Liver (tissue), 9 donors: ENCODE data around the gene CDC25A. TPM values are rescaled to one million over a fixed set of nuclear protein-coding genes. Genes with fewer than 3 reads are reported as not detected.

Source experiments
- DNase-seq: peaks from one replicate; pipeline ENCODE4 v3.0.0-alpha.2; 2017; ENCODE audit warnings: low spot score
- H3K27ac ChIP-seq, 2 donors: one replicate each; pipeline ENCODE4 v1.7.0; 2013; ENCODE audit warnings: inconsistent platforms in 2 of 2, low read length in 2 of 2, control low read depth in 1 of 2, low read depth in 1 of 2, mild to moderate bottlenecking in 1 of 2
- H3K27me3 ChIP-seq, 4 donors: one replicate each; pipeline versions ENCODE4 v1.6.1 to v1.7.0; 2013; ENCODE audit warnings: low read length in 3 of 4, inconsistent platforms in 1 of 4, mild to moderate bottlenecking in 1 of 4, moderate library complexity in 1 of 4; ENCODE audit not compliant: control insufficient read depth in 4 of 4, insufficient read depth in 4 of 4
- H3K36me3 ChIP-seq, 4 donors: one replicate each; pipeline versions ENCODE4 v1.6.1 to v1.7.0; 2013; ENCODE audit warnings: low read length in 3 of 4, mild to moderate bottlenecking in 3 of 4, low read depth in 1 of 4, moderate library complexity in 1 of 4; ENCODE audit not compliant: control insufficient read depth in 4 of 4, insufficient read depth in 3 of 4
- H3K4me1 ChIP-seq, 4 donors: one replicate each; pipeline versions ENCODE4 v1.6.1 to v1.7.0; 2013; ENCODE audit warnings: low read length in 3 of 4, mild to moderate bottlenecking in 3 of 4, moderate library complexity in 1 of 4; ENCODE audit not compliant: control insufficient read depth in 4 of 4, insufficient read depth in 4 of 4
- H3K4me3 ChIP-seq, 3 donors: one replicate each; pipeline versions ENCODE4 v1.6.1 to v1.7.0; 2013; ENCODE audit warnings: low read length in 3 of 3, control low read depth in 1 of 3, low read depth in 1 of 3, mild to moderate bottlenecking in 1 of 3
- H3K9ac ChIP-seq, 2 donors: one replicate each; pipeline ENCODE4 v1.7.0; 2013; ENCODE audit warnings: low read length in 2 of 2, mild to moderate bottlenecking in 2 of 2, moderate library complexity in 2 of 2, control low read depth in 1 of 2, low read depth in 1 of 2
- H3K9me3 ChIP-seq, 4 donors: one replicate each; pipeline versions ENCODE4 v1.6.1 to v1.7.0; 2013; ENCODE audit warnings: low read length in 3 of 4; ENCODE audit not compliant: control insufficient read depth in 4 of 4
- CTCF ChIP-seq: fragments of 150-350 bp; IDR thresholded peaks from 2 replicates; pipeline ENCODE4 v1.5.1; 2017; ENCODE audit warnings: improper control_type of control experiment, low read depth, low read length; ENCODE audit not compliant: missing input control
- EGR1 ChIP-seq, 2 donors: IDR thresholded peaks; 2 replicates each; pipeline ENCODE4 v1.6.1; 2016 to 2018; ENCODE audit warnings: antibody characterized with exemption in 2 of 2, low read depth in 2 of 2
- FOXA1 ChIP-seq: IDR thresholded peaks from 2 replicates; pipeline ENCODE4 v1.6.1; 2016; ENCODE audit warnings: antibody characterized with exemption
- FOXA2 ChIP-seq: IDR thresholded peaks from 2 replicates; pipeline ENCODE4 v1.6.1; 2016; ENCODE audit warnings: antibody characterized with exemption
- GABPA ChIP-seq, 2 donors: IDR thresholded peaks in 1 of 2; conservative IDR thresholded peaks in 1 of 2; 2 replicates each; pipeline ENCODE4 v1.6.1; 2016; ENCODE audit warnings: antibody characterized with exemption in 2 of 2, mild to moderate bottlenecking in 1 of 2, moderate library complexity in 1 of 2
- HNF4A ChIP-seq, 2 donors: conservative IDR thresholded peaks; 2 replicates each; pipeline ENCODE4 v1.6.1; 2016; ENCODE audit warnings: antibody characterized with exemption in 2 of 2, mild to moderate bottlenecking in 2 of 2
- HNF4G ChIP-seq: IDR thresholded peaks from 2 replicates; pipeline ENCODE4 v1.6.1; 2016; ENCODE audit warnings: antibody characterized with exemption
- JUND ChIP-seq, 2 donors: IDR thresholded peaks; 2 replicates each; pipeline ENCODE4 v1.6.1; 2016; ENCODE audit warnings: antibody characterized with exemption in 2 of 2
- MAX ChIP-seq: IDR thresholded peaks from 2 replicates; pipeline ENCODE4 v1.6.1; 2016; ENCODE audit warnings: antibody characterized with exemption
- NR2F2 ChIP-seq: IDR thresholded peaks from 2 replicates; pipeline ENCODE4 v1.6.1; 2016; ENCODE audit warnings: antibody characterized with exemption
- RAD21 ChIP-seq, 2 donors: IDR thresholded peaks; 2 replicates each; pipeline ENCODE4 v1.6.1; 2016; ENCODE audit warnings: antibody characterized with exemption in 2 of 2, mild to moderate bottlenecking in 2 of 2
- RXRA ChIP-seq, 2 donors: IDR thresholded peaks; 2 replicates each; pipeline ENCODE4 v1.6.1; 2017 to 2018; ENCODE audit warnings: antibody characterized with exemption in 2 of 2, mild to moderate bottlenecking in 1 of 2
- SP1 ChIP-seq: IDR thresholded peaks from 2 replicates; pipeline ENCODE4 v1.6.1; 2018; ENCODE audit warnings: antibody characterized with exemption, mild to moderate bottlenecking
- TAF1 ChIP-seq: conservative IDR thresholded peaks from 2 replicates; pipeline ENCODE4 v1.6.1; 2016; ENCODE audit warnings: antibody characterized with exemption, mild to moderate bottlenecking
- YY1 ChIP-seq: IDR thresholded peaks from 2 replicates; pipeline ENCODE4 v1.6.1; 2016; ENCODE audit warnings: antibody characterized with exemption, mild to moderate bottlenecking
- WGBS: extraction: QIAGEN DNeasy Blood & Tissue Kit; methylation state at CpG from one replicate; pipeline ENCODE4 v1.1.7; 2013; 5-methylcytosine and 5-hydroxymethylcytosine counted together
- polyA plus RNA-seq, 2 donors: library from polyadenylated mRNA; stranded (reverse) in 1 of 2; unstranded in 1 of 2; fragments of 200-250 nt in 1 of 2; fragments of >200 nt in 1 of 2; fragmentation: Nextera tagmentation in 1 of 2; extraction: Ambion mirVana in 1 of 2; gene quantifications; one replicate each; pipeline versions ENCODE4 v1.2.1 to v1.2.3, GENCODE V29; 2013 to 2015
- total RNA-seq, 2 donors: library from RNA; depleted of rRNA; stranded (reverse); fragments of >200 nt; gene quantifications; one replicate each; pipeline ENCODE4 v1.2.3, GENCODE V29; 2014
- TF ChIP-seq, protein P1 (sequence below): IDR thresholded peaks from 2 replicates; pipeline ENCODE4 v1.6.1; 2016; ENCODE audit warnings: antibody characterized with exemption
- TF ChIP-seq, protein P2 (sequence below): IDR thresholded peaks from 2 replicates; pipeline ENCODE4 v1.6.1; 2016; ENCODE audit warnings: antibody characterized with exemption
- TF ChIP-seq, protein P3 (sequence below): IDR thresholded peaks from 2 replicates; pipeline ENCODE4 v1.6.1; 2016; ENCODE audit warnings: antibody characterized with exemption, mild to moderate bottlenecking
- donor health status: healthy.
- donor health status: healthy.
- donor health status: healthy.
- donor health status: healthy.
- donor health status: healthy.

CDC25A gene
- total and polyA plus RNA-seq, 4 donors: 0.18 to 29.6 (median 0.60) TPM

DNA sequence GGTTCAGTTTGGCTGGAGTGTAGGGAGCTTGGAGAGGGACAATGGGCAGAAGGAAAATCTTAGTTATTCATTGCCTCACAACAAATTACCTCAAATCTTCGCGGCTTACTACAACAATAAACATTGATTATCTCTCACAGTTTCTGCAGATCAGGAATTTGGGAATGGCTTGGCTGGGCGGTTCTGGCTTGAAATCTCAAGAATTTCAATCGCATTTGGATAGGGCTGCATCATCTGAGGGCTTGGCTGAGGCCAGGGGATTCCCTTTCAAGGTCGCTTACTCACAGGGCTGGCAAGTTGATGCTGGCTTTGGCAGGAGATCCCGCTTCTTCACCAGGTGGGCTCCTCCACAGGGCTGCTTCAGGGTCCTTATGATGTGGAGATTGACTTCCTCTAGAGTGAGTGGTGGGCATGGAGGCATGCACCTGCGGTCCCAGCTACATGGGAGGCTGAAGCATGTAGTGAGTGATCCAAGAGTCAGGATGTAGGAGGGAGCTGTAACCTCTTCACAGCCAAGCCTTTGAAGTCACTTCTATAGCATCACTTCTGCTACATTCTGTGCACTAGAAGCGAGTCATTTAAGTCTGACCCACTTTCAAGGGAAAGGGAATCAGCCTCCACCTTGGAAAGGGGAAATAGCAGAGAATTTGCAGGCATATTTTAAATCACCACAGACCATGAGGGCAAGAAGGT lies 63.1 kb downstream of the CDC25A start:
- WGBS: 85% methylated on average over 8 of the region's 8 CpGs
- H3K27ac ChIP-seq: no peak overlapping the region
- TF ChIP-seq, protein P1, sequence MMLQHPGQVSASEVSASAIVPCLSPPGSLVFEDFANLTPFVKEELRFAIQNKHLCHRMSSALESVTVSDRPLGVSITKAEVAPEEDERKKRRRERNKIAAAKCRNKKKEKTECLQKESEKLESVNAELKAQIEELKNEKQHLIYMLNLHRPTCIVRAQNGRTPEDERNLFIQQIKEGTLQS: no peak
- TF ChIP-seq GABPA (IDR thresholded peaks at IDR 0.05 in 1 of 2, conservative IDR thresholded peaks at IDR 0.05 in 1 of 2) (no peak), JUND (IDR thresholded peaks at IDR 0.05) (no peak), FOXA1 (no peak), HNF4A (conservative IDR thresholded peaks at IDR 0.05) (no peak), HNF4G (no peak), YY1 (no peak), RAD21 (IDR thresholded peaks at IDR 0.05) (no peak), SP1 (no peak), RXRA (IDR thresholded peaks at IDR 0.05) (no peak), NR2F2 (no peak), CTCF (no peak), FOXA2 (no peak), MAX (no peak), EGR1 (IDR thresholded peaks at IDR 0.05; ENCODE audit: low read depth in 2 of 2) (no peak), TAF1 (no peak)
- TF ChIP-seq, protein P2, sequence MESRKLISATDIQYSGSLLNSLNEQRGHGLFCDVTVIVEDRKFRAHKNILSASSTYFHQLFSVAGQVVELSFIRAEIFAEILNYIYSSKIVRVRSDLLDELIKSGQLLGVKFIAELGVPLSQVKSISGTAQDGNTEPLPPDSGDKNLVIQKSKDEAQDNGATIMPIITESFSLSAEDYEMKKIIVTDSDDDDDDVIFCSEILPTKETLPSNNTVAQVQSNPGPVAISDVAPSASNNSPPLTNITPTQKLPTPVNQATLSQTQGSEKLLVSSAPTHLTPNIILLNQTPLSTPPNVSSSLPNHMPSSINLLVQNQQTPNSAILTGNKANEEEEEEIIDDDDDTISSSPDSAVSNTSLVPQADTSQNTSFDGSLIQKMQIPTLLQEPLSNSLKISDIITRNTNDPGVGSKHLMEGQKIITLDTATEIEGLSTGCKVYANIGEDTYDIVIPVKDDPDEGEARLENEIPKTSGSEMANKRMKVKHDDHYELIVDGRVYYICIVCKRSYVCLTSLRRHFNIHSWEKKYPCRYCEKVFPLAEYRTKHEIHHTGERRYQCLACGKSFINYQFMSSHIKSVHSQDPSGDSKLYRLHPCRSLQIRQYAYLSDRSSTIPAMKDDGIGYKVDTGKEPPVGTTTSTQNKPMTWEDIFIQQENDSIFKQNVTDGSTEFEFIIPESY: no peak
- TF ChIP-seq, protein P3, sequence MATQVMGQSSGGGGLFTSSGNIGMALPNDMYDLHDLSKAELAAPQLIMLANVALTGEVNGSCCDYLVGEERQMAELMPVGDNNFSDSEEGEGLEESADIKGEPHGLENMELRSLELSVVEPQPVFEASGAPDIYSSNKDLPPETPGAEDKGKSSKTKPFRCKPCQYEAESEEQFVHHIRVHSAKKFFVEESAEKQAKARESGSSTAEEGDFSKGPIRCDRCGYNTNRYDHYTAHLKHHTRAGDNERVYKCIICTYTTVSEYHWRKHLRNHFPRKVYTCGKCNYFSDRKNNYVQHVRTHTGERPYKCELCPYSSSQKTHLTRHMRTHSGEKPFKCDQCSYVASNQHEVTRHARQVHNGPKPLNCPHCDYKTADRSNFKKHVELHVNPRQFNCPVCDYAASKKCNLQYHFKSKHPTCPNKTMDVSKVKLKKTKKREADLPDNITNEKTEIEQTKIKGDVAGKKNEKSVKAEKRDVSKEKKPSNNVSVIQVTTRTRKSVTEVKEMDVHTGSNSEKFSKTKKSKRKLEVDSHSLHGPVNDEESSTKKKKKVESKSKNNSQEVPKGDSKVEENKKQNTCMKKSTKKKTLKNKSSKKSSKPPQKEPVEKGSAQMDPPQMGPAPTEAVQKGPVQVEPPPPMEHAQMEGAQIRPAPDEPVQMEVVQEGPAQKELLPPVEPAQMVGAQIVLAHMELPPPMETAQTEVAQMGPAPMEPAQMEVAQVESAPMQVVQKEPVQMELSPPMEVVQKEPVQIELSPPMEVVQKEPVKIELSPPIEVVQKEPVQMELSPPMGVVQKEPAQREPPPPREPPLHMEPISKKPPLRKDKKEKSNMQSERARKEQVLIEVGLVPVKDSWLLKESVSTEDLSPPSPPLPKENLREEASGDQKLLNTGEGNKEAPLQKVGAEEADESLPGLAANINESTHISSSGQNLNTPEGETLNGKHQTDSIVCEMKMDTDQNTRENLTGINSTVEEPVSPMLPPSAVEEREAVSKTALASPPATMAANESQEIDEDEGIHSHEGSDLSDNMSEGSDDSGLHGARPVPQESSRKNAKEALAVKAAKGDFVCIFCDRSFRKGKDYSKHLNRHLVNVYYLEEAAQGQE: no peak

More for the DNA sequence above, 63.1 kb downstream of the CDC25A start:
- no peak overlapping the region for H3K9ac ChIP-seq
- H3K36me3 ChIP-seq: no peaks in the 10 kb centered on the region
- no peaks in the 10 kb centered on the region for H3K9me3 ChIP-seq
- no peak for DNase-seq
- no peak overlapping the region for H3K4me3 ChIP-seq
- H3K27me3 ChIP-seq: no peaks in the 10 kb centered on the region
- H3K4me1 ChIP-seq: no peaks in the 10 kb centered on the region
